SH-SY5Y (cell line): ENCODE measurements around the gene RGL4.

Source experiments
- GATA2 ChIP-seq: IDR thresholded peaks from 2 replicates; pipeline ENCODE4 v1.6.1; 2011; ENCODE audit warnings: mild to moderate bottlenecking, low read depth, low read length
- GATA3 ChIP-seq: IDR thresholded peaks from 2 replicates; pipeline ENCODE4 v1.6.1; 2011; ENCODE audit warnings: low read depth, mild to moderate bottlenecking, low read length, moderate library complexity

The RGL4 gene

DNA sequence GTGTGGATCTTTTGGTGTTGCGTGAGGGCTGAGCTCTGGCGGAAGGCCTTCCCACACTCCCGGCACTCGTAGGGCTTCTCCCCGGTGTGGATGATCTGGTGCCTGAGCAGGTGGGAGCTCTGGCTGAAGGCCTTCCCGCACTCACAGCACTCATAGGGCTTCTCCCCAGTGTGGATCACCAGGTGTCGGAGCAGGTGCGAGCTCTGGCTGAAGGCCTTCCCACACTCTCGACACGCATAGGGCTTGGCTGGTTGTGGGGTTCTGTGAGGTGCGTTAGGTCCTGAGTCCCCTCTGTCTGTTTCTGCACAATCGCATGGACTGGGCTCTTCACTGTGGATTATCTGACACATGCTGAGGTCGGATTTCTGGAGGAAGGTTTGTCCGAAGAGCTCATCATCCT lies 53.7 kb downstream of the RGL4 start:
- TF ChIP-seq GATA2 = no peak
- TF ChIP-seq GATA3 = no peak

DNA sequence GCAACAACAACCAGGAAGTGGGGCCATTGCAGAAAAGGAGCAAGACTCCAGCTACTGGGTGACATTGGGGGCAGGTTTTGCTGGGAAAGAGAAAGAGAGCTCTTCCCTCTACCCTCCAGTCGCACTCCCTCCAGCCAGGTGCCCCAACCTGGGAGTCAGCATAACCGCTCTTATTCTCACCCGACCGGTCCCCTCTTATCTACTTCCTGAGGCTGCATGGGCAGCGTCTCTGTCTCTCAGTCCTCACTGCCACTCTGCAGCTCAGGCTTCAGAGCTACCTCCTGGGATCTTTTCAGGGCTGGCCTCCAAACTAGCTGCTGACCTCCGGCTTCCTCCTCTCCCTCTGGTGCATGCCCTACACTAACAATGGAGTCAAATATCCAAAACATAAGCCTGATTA lies 55.0 kb downstream of the RGL4 start:
- TF ChIP-seq GATA2 (no peak), GATA3 (no peak)
